ENCODE results near the gene MTHFD1L.

DNA sequence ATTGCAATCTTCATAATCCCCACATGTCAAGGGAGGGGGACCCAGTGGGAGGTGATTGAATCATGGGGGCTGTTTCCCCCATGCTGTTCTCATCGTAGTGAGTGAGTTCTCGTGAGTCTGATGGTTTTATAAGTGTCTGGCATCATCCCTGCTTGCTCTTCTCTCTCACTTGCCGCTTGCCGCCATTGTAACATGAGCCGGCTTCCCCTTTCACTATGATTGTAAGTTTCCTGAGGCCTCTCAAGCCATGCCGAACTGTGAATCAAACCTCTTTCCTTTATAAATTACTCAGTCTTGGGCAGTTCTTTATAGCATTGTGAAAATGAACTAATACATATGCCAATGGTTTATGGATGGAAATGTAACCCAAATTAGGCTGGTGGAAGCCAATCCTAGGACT, 264.8 kb downstream of the MTHFD1L start:
- TF ChIP-seq, protein P1, sequence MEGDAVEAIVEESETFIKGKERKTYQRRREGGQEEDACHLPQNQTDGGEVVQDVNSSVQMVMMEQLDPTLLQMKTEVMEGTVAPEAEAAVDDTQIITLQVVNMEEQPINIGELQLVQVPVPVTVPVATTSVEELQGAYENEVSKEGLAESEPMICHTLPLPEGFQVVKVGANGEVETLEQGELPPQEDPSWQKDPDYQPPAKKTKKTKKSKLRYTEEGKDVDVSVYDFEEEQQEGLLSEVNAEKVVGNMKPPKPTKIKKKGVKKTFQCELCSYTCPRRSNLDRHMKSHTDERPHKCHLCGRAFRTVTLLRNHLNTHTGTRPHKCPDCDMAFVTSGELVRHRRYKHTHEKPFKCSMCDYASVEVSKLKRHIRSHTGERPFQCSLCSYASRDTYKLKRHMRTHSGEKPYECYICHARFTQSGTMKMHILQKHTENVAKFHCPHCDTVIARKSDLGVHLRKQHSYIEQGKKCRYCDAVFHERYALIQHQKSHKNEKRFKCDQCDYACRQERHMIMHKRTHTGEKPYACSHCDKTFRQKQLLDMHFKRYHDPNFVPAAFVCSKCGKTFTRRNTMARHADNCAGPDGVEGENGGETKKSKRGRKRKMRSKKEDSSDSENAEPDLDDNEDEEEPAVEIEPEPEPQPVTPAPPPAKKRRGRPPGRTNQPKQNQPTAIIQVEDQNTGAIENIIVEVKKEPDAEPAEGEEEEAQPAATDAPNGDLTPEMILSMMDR (IDR thresholded peaks at IDR 0.05) = no peak
- TF ChIP-seq POLR2A (IDR thresholded peaks at IDR 0.05) = no peak

All from stomach (tissue), 4 donors.